HG03460 (cell line): ENCODE data around the gene HACD1.
"Not testable (repeated sequence)": the region's sequence is repeated elsewhere in the genome, so short reads cannot be mapped to it uniquely, and the experiment has no call there.

Source experiments
- ATAC-seq: cut with Tn5 transposase; IDR thresholded peaks from one replicate; pipeline ENCODE4 v1.9.1; 2021; ENCODE audit not compliant: unreplicated experiment

The HACD1 gene

GRCh38 chr10:17643755-17644484 lies 26.7 kb upstream of the HACD1 start, which contains the start of gene STAM:
Gene STAM, plus strand, starts transcription at chr10:17644151. Its CDS starts 189 bp downstream, at chr10:17644340.
- peak; percentile 86 for ATAC-seq

GRCh38 chr10:17643339-17643754 lies 26.2 kb upstream of the HACD1 start:
- ATAC-seq: peak; percentile 19

- no peak for ATAC-seq
These were observed 23.2 kb upstream of the HACD1 start for GRCh38 chr10:17640331-17640816.

GRCh38 chr10:17637869-17638268 lies 20.7 kb upstream of the HACD1 start:
- no peak for ATAC-seq

GRCh38 chr10:17633353-17633752 lies 16.2 kb upstream of the HACD1 start:
- no peak for ATAC-seq

GRCh38 chr10:17632590-17632989 lies 15.4 kb upstream of the HACD1 start:
- ATAC-seq: not testable (repeated sequence)

GRCh38 chr10:17626656-17627055 lies 9.5 kb upstream of the HACD1 start:
- ATAC-seq: no peak

- no peak for ATAC-seq
These were observed 7.8 kb upstream of the HACD1 start for GRCh38 chr10:17624996-17625395.

- no peak for ATAC-seq
These were observed 4.9 kb upstream of the HACD1 start for GRCh38 chr10:17622061-17622460.

- peak; percentile 47 for ATAC-seq
These were observed 657 bp downstream of the HACD1 start for GRCh38 chr10:17616403-17617030.

- ATAC-seq: no peak
These were observed 7.6 kb downstream of the HACD1 start for GRCh38 chr10:17609523-17610079.

GRCh38 chr10:17607603-17608332 lies 9.4 kb downstream of the HACD1 start:
- peak; percentile 79 for ATAC-seq

GRCh38 chr10:17607060-17607459 lies 10.1 kb downstream of the HACD1 start:
- ATAC-seq: no peak

GRCh38 chr10:17606547-17607040 lies 10.6 kb downstream of the HACD1 start:
- ATAC-seq: no peak

- no peak for ATAC-seq
These were observed 11.2 kb downstream of the HACD1 start for GRCh38 chr10:17605936-17606335.

GRCh38 chr10:17599089-17599488 lies 18.1 kb downstream of the HACD1 start:
- no peak for ATAC-seq

GRCh38 chr10:17597386-17597785 lies 19.8 kb downstream of the HACD1 start:
- no peak for ATAC-seq

GRCh38 chr10:17590969-17591645 lies 26.1 kb downstream of the HACD1 start:
- ATAC-seq: no peak

- not testable (repeated sequence) for ATAC-seq
These were observed 27.9 kb downstream of the HACD1 start for GRCh38 chr10:17589316-17589715.

GRCh38 chr10:17588420-17588819 lies 28.8 kb downstream of the HACD1 start:
- ATAC-seq: no peak

- ATAC-seq: not testable (repeated sequence)
These were observed 29.9 kb downstream of the HACD1 start for GRCh38 chr10:17587321-17587720.
